CD4-positive, alpha-beta T cell treated with Interleukin-4 for 1 hour (primary cell): Measurements from ENCODE around the gene SNX2.
"Not testable (repeated sequence)": the region's sequence is repeated elsewhere in the genome, so short reads cannot be mapped to it uniquely, and the experiment has no call there.

Experiments used
- DNase-seq, 2 donors: peaks; one replicate each; pipeline ENCODE4 v3.0.0-alpha.2; 2020 to 2022

SNX2 gene

GRCh38 chr5:122774861-122775549 lies at the start of gene SNX2:
TSS of gene SNX2 (plus strand) at chr5:122775080. CDS start at chr5:122775104, 24 bp downstream.
- peak; percentile 90 for DNase-seq

GRCh38 chr5:122727112-122727541 lies 47.8 kb upstream of the SNX2 start:
- DNase-seq, result no peak

GRCh38 chr5:122730037-122730436 lies 44.8 kb upstream of the SNX2 start:
- DNase-seq, result no peak

GRCh38 chr5:122730456-122730855 lies 44.4 kb upstream of the SNX2 start:
- no peak for DNase-seq

GRCh38 chr5:122736086-122736845 lies 38.6 kb upstream of the SNX2 start:
- no peak for DNase-seq

- no peak for DNase-seq
Observed at GRCh38 chr5:122738088-122738487, 36.8 kb upstream of the SNX2 start.

GRCh38 chr5:122741681-122742080 lies 33.2 kb upstream of the SNX2 start:
- DNase-seq, result no peak

- DNase-seq, result no peak
Observed at GRCh38 chr5:122743261-122743660, 31.6 kb upstream of the SNX2 start.

- no peak for DNase-seq
Observed at GRCh38 chr5:122745597-122745996, 29.3 kb upstream of the SNX2 start.

GRCh38 chr5:122749886-122750285 lies 25.0 kb upstream of the SNX2 start:
- no peak for DNase-seq

GRCh38 chr5:122751293-122751782 lies 23.5 kb upstream of the SNX2 start:
- DNase-seq, result no peak

GRCh38 chr5:122753500-122753899 lies 21.4 kb upstream of the SNX2 start:
- no peak for DNase-seq

GRCh38 chr5:122755783-122756182 lies 19.1 kb upstream of the SNX2 start:
- DNase-seq, result no peak

GRCh38 chr5:122756264-122756911 lies 18.5 kb upstream of the SNX2 start:
- peak in 1 of 2 donors; percentile 16 for DNase-seq

- DNase-seq, result no peak
Observed at GRCh38 chr5:122757285-122757684, 17.6 kb upstream of the SNX2 start.

GRCh38 chr5:122759241-122760070 lies 15.4 kb upstream of the SNX2 start:
- no peak for DNase-seq

- no peak for DNase-seq
Observed at GRCh38 chr5:122760236-122760635, 14.6 kb upstream of the SNX2 start.

GRCh38 chr5:122761115-122761514 lies 13.8 kb upstream of the SNX2 start:
- no peak for DNase-seq

GRCh38 chr5:122761896-122762295 lies 13.0 kb upstream of the SNX2 start:
- not testable (repeated sequence) for DNase-seq

GRCh38 chr5:122766130-122766529 lies 8.8 kb upstream of the SNX2 start:
- no peak for DNase-seq

GRCh38 chr5:122770477-122770876 lies 4.4 kb upstream of the SNX2 start:
- no peak for DNase-seq

GRCh38 chr5:122772446-122772845 lies 2.4 kb upstream of the SNX2 start:
- DNase-seq, result no peak

- DNase-seq, result no peak
Observed at GRCh38 chr5:122773619-122774018, 1.3 kb upstream of the SNX2 start.
